HG02973 (cell line): ENCODE measurements around the gene PLBD2.
A peak's percentile ranks its signal among the peaks of the same experiment; 100 is the strongest.
"Not testable (repeated sequence)": the region's sequence is repeated elsewhere in the genome, so short reads cannot be mapped to it uniquely, and the experiment has no call there.

Source experiments
- ATAC-seq: cut with Tn5 transposase; IDR thresholded peaks from one replicate; pipeline ENCODE4 v1.9.1; 2021; ENCODE audit warnings: moderate library complexity; ENCODE audit not compliant: unreplicated experiment

The PLBD2 gene

DNA sequence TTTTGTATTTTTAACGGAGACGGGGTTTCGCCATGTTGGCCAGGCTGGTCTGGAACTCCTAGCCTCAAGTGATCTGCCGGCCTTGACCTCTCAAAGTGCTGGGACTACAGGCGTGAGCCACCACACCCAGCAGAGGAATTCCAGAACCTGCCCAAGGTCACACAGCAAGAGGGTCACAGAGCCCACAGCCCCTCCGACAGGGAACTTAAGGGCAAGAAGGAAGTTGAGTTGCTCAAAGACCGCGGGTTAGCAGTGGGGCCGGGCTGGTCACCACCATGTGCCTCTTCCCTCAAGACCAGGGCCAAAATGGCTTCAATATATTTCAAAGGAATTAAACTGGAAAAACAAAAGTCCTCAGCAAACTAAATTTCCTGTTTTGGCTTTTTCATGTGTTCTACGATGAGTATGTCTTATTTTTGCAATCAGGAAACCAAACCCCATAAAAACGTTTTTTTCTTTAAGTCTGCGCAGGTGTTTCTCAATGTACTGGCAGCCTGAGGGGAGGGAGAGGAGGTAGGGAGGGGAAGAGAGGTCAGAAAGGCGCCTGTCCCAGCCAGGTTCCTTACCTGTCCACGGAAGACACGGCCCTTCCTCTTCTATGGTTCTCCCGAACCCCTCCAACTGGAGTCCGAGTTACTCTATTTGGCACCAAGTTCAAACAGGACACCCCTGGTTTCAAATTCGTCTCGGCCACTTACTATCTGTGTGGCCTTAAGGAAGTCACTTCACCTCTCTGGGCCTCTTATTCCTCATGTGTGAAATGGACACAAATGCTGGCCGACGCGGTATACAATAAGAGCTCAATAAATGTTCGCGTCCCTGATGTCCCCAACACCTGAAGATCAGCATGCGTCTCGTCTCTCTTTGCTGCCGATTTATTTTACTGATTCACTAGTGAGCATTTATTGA is 24.3 kb upstream of the PLBD2 start:
- peak; percentile 8 for ATAC-seq

DNA sequence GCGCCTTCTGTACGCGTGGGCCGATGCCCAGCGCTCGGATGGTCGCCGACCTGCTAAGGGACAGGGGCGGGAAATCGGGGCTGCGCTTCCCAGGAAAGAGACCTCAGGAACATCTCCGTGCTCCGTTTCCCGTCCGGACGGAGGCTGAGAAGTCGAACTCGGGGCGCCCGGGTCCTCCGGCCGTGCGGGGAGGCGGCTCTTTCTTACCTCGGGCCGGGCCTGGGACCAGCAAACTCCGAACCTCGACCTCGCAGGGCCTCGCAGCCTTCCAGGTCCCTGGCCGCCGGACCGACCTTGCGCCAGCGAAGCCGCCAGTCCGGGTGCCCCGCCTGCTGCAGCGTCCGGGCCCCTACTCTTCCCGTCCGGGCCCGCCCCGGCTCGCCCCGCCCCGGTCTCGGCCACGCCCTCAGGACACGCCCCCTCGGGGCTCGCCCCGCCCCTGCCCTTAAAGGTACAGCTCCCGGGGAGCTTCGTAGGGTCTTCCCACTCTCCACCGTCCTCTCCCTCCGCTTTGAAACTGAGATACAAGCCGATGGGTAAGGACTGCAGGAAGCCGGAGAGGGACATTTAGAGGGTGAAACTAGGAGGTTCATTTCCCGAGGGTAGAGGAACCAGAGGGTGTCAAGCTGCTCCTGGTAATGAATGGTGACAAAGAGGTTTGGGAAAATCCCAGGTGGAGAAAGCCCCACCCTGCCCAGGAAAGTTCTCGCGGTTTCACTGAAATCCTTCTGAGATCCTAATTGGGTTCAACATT is 23.4 kb upstream of the PLBD2 start, which contains the start of gene SLC8B1:
Gene SLC8B1 (minus strand): TSS at position 324 of the 754 bp plus-strand sequence. CDS start 2,231 bp downstream, outside the sequence.
- ATAC-seq, result peak; percentile 96

- no peak for ATAC-seq
Measured at GRCh38 chr12:113339540-113339939, 18.8 kb upstream of the PLBD2 start.

DNA sequence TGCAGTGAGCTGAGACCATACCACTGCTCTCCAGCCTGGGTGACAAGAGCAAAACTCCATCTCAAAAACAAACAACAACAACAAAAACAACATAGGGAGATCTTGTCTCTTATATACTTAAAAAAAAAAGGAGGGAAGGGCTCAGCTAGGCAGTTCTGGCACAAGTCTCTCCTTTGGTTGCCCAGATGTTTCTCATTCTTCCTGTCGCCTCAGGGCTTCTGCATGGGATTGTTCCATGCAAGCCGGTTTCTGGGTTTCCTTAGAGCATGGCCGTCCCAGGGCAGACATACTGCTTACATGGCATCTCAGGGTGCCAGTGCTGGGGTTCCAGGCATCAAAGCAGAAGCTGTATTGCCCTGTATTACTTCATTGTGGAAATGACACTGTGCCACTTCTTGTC is 18.3 kb upstream of the PLBD2 start:
- no peak for ATAC-seq

GRCh38 chr12:113341535-113341934 is 16.9 kb upstream of the PLBD2 start:
- no peak for ATAC-seq

DNA sequence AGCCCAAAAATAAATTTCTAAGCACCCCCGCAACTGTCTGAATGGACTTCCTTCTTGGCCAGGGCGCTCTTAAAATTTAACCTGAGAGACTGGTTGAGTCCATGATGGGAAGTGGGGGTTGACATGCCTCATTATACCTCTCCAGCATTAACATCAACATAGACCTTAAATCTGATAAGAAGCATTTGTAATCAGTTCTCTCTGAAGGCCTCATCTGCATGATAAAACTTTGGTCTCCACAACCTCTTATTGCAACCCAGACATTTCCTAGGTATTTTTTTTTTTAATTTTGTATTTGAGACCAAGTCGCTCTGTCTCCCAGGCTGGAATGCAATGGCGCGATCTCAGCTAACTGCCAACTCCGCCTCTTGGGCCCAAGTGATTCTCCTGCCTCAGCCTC is 13.1 kb upstream of the PLBD2 start:
- no peak for ATAC-seq

DNA sequence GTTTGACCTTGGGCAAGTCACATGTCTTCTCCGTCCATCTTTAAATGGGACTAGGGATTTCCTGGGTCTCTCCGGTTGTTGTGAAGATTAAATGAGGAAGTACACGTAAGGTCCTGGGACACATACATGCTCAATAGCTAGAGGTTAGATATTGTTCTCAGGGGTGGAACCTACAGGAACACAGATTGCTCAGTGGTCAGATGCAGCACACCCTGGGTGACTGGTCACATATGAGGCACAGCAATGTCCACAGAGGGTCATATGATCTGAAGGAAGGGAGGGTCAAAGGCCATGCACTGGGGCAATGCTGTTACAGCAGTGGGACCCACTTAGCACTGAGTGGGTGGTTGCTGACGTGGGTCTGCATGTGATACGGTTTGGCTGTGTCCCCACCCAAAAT is 12.0 kb upstream of the PLBD2 start:
- ATAC-seq, result no peak

GRCh38 chr12:113347107-113347506 is 11.3 kb upstream of the PLBD2 start:
- no peak for ATAC-seq

GRCh38 chr12:113347892-113348291 is 10.5 kb upstream of the PLBD2 start:
- ATAC-seq, result no peak

GRCh38 chr12:113348849-113349536 is 9.4 kb upstream of the PLBD2 start:
- no peak for ATAC-seq

GRCh38 chr12:113351089-113351488 is 7.3 kb upstream of the PLBD2 start:
- no peak for ATAC-seq

DNA sequence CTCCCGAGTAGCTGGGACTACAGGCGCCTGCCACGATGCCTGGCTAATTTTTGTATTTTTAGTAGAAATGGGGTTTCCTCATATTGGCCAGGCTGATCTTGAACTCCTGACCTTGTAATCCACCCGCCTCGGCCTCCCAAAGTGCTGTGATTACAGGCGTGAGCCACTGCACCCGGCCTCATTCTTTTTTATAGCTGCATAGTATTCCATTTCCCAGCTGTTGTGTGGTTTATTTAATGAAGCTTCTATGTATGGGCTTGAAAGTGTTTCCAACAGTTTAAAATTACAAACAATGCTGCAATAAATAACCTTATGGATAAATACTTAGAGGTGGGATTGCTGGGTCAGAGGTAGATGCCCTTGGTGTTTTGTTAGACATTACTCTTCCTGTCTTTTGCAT is 4.2 kb upstream of the PLBD2 start:
- ATAC-seq, result not testable (repeated sequence)

- no peak for ATAC-seq
Measured at GRCh38 chr12:113359133-113359938, 949 bp downstream of the PLBD2 start.

DNA sequence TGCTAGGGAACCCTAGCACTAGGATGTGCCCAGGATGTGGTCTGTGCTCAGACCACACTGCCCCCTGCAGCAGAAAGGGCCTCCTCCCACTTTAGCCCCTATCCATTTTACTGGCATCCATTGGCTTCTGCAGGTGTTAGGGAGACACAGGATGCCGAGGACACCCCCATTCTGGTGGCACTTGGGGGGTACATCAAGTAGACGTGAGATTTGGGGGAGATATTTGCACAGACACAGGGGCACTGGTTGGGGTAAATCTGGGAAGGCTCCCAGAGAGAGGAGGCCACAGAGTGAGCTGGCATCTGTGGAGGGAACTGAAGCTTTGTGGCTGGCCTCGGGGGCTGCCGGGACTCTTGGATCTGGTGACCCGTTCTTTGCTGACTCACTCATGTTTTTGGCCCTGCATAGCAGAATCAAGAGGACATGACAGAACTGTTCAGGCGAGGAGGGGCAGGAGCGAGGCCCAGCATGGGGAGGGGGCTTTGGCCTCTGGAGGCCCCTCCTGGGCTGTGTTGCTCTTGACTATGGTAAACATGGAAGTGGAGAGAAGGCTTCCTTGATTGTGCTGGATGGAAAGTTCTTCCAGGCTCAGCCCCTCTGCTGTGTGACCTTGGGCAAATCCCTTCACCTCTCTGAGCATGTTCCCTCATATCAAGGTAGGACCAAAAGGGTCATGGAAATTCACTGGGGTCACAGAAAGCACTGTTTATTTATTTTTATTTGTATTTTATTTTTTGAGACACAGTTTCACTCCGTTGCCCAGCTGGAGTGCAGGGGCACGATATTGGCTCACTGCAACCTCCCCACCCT is 1.8 kb downstream of the PLBD2 start:
- no peak for ATAC-seq

DNA sequence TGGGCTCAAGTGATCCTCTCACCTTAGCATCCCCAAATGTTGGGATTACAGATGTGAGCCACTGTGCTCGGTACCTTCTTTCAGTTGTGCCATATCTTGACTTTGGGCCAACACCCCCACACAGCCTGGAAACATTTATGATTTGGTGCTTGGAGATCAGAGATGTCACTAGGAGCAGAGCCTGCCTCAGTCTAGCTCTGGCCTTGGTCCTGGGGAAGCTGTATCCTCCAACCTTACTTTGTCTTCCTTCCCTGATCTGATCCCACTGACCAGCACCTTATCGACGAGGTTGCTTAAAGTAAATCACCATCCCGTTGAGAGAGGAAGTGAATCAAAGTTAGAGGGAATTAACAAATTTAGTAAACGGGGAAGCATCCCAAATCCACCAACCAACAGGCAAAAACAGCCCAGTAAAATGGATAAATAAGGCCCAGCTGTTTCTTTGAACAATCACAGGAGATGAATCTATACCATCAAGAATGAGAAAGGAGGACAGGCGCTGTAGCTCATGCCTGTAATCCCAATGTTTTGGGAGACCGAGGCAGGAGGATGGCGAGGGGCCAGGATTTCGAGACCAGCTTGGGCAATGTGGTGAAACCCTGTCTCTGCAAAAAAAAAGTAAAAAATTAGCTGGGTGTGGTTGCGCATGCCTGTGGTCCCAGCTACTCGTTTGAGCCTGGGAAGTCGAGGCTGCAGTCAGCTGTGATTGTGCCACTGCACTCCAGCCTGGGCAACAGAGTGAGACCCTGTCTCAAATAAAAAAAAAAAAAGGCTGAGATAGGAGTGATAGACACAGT is 3.4 kb downstream of the PLBD2 start:
- ATAC-seq, result no peak

- ATAC-seq, result no peak
Measured at GRCh38 chr12:113364698-113365097, 6.3 kb downstream of the PLBD2 start.

DNA sequence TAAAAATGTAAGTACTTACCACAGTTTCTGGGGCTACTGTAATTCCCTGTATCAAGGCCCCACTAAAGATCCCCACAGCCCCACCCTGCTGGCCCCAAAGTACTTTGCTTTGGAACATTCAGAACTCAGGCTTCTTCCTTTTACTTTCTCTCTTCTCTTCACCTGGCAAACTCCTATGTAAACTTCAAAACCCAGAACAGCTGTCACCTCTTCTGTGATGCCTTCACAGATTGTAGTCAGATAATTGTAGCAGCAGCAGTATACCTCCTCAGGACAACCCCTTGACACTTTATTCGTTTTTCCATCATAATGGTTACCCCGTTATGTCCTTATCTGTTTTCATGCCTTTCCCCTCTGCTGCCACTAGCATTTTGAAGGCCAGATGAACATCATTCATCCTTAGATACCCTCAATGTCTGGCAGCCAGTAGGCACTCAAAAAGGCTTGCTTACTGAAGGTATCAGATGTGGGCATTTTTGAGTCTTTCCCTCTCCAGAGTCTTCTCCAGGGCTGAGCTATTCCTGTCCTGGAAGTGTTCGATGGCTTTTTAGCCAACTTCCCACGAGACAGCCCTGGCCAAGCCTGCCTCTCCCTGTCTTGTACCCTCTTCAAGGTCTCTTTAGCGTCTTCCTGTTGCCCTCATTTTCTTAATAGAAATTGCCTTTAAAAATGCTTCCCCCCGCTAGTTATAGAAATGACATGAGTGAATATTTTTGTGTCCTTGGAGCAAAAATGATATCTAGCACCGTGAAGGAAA is 7.4 kb downstream of the PLBD2 start:
- ATAC-seq, result no peak

- no peak for ATAC-seq
Measured at GRCh38 chr12:113366827-113367226, 8.4 kb downstream of the PLBD2 start.
